ENCODE measurements around the gene SYTL3.

The SYTL3 gene

DNA sequence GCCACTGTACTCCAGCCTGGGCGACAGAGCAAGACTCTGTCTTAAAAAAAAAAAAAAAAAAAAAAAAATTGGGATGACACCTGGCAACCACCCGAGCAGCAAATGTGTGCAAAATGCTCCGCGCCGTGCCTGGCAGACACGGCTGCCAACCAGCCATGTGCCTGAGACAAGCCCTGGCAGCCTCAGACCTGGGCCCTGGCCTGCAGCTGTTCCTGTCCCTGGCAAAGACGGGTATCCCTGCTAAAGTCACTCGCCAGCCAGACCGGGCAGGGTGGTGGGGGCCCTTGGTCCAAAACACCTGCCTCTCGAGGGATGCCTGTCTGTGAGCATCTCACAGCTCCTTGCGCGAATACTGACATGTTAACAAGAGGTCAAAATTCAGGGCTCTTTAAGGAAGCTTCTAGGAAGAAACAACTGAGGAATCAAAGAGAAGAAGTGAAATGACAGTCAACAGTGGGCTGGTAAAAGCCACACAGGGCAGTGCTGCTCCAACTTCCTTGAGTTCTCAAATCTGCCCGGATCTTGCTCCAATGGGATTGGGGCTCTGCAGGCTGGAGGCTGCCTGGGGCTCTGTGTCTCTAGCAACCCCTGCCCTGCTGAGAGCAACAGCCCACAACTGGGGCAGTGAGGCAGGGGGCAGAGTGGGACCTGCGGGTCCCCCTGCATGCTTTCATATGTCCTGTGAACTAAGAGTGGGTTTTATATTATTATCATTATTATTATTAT is 53.4 kb downstream of the SYTL3 start:
- DNase-seq = no peak

DNA sequence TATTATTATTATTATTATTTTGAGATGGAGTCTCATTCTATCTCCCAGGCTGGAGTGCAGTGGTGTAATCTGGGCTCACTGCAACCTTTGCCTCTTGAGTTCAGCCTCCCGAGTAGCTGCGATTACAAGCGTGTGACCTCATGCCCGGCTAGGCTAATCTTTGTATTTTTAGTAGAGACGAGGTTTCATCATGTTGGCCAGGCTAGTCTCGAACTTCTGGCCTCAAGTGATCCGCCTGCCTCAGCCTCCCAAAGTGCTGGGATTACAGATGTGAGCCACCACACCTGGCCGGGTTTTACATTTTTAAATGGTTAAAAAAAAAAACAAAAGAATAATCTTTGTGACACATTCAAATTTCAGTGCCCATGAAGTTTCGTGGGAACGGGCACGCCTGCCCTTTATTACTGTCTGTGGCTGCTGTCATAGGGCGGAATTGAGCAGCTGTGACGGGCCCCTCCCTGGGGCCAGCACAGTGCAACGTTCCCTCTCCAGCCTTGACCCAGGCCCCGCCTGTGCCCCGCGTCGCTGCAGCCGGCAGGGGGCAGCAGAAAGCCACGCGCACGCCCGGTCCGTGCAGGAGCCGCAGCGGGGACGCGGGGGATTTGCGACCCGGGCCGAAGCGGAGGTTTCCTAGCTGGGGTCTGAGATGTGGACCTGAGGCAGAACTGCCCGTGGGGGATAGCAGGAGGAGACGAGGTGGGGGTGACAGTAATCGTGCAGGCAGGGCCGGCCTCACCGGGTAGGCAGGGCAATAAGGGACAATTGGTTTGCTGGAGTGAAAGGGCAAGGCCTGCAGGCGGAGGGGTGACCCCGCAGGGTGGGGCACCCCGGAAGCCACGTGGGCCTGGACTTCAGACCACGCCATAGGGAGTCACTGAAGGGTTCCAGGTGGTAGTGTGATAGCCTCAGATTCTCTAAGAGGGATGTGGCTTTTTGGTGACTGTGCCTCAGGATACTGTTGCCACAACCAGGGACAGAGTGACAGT is 54.3 kb downstream of the SYTL3 start:
- peak; percentile 79 for DNase-seq

GRCh38 chr6:158705386-158706126 is 55.7 kb downstream of the SYTL3 start:
- no peak for DNase-seq

DNA sequence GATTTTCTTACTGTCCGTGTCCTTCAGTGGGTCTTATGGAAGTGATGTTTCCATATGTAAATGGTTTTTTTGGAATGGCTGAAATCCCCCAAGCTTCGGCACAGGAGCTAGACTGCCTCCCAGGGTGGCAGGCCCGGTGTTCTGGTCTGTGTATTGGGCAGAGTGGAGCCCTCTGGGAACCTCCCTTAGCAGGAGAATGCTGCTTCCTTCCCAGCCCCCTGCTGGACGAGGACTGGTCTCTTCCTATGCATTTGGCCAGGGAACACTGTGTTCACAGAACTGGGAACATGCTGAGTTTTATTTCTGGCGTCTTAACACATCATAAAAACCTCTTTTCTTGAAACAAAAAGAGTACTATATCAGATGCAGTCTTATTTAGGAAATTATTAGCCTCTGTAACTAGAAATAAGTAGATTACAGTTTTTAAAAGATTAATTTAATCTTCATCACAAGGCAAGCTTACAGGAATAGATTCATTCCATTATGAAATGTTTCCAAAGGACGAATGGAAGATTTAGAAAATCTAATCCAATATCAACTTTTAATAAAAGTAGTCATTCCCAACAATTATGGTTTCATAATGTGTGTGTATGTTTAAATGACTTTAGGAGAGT is 56.6 kb downstream of the SYTL3 start:
- DNase-seq = no peak

- no peak for DNase-seq
These were observed 57.4 kb downstream of the SYTL3 start for GRCh38 chr6:158707120-158707820.

GRCh38 chr6:158707821-158708195 is 58.0 kb downstream of the SYTL3 start:
- DNase-seq = no peak

- DNase-seq = no peak
These were observed 58.4 kb downstream of the SYTL3 start for GRCh38 chr6:158708239-158708638.

GRCh38 chr6:158709809-158710208 is 60.0 kb downstream of the SYTL3 start:
- DNase-seq = no peak

DNA sequence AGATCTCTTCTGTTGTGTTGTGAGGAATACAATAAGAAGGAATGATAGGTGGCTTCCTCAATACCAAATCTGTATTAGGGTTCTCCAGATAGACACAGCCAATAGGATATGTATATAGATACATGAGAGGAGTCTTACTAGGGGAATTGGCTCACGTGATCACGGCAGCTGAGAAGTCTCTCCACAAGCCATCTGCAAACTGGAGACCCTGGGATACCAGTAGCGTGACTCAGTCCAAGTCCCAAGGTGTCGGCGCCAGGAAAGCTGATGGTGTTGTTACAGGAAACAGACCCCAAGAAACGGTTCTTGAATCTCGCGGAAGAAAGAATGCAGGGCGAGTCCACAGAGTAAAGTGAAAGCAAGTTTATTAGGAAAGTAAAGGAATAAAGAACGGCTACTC is 61.4 kb downstream of the SYTL3 start:
- DNase-seq = no peak

DNA sequence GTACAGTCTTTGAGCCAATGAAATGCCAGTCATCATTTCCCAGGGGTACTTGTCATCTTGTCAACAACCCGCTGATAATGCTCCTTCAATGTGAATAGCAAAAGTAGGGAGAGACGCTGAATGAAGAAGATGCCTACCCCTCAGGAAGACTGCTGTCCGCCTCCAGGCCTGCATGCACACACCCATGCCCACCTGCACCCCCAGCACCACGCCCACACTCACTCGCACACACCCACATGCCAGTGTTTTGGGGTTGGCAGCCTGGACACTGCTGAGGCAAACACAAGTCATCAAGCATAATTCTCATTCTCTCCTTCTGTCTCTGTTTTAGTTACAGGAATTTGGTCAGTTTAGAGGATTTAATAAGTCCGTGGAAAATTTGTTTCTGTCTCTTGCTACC is 63.6 kb downstream of the SYTL3 start:
- no peak for DNase-seq

- DNase-seq = no peak
These were observed 64.9 kb downstream of the SYTL3 start for GRCh38 chr6:158714706-158715105.

DNA sequence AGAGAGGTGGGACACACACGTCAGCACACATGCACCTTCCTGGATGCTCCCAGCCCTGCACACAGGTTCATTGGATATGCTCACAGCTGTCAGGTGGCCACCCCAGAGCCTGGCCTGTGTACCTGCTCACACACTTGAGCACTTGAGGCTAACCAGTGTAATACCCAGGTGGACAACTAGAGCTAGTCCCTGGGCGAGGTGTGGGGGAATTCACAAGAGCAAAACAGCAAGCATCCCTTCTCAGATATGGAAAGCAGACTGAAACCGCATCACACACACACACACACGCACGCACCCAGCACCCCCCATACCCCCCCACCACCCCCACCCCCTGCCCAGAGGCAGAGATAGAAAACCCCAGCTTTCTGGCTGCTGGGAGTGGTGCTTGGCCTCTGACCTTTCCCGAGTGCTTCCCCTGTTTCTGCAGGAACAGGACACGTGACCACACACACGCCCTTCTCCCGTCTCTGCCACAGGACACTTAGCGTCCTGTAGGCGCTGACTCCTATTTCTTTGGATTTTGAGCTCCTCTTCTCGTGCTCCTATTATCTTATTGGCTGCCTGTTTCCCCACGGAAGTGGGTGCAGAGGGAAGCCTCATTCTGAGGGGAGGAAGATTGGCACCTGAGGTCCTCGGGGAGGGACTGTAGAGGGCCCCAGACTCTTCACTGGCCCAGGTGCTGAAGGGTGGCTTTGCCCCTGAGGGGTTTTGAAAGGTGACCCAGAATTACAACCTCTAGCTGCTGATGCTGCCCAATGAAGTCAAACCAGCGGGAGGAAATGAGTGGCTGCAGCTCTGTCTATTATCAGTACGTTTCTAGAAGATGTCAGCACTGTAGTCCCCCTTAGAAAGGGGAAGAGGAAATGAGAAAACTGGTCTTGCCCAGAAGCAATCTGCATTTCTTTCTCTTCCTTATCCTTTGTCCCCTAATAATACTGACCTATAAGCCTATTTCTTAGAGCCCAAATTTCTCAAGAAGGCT is 65.8 kb downstream of the SYTL3 start:
- DNase-seq = no peak

DNA sequence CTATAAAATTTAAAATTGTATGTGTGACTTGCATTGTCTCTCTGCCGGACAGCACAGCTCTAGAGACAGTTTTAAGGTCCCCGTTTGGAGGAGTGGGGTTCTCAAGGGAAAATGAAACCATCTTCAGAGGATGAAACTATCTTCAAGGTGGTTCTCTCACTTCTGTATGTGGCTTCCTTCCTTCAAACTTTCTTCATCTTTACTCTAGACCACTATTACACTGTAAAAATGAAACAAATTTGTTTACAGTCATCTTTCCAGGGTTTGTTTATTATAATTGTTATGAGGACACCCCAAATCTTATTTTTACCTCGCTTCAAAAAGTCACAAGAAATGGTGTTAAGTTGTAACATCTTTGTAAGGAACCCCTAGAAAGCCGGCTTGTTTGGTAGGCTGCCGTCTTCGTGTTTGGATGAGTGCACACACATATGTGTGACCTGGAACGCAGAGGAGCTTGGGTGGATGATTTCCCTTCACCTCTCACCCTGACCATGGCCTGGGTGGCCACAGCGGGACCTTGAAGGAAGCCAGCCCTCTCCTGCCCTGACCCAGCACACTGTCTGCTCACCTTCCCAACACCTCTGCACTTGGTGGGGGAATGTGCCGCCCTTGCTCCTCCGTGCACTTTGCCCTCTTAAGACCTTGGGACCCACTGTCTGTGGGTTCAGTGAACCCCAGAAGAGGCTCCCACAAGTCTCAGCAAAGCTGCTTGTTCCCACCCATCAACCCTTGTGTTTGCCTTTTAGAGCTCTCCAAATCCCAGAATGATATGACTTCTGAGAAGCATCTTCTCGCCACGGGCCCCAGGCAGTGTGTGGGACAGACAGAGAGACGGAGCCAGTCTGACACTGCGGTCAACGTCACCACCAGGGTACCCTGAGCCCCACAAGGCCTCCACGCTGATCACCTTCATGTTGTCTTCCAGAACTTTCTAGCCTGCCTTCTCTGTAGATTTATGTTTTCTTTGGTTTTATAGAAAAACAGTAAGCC is 67.8 kb downstream of the SYTL3 start:
- DNase-seq = no peak

GRCh38 chr6:158718461-158719046 is 68.7 kb downstream of the SYTL3 start:
- no peak for DNase-seq

- no peak for DNase-seq
These were observed 72.4 kb downstream of the SYTL3 start for GRCh38 chr6:158722176-158722729.

GRCh38 chr6:158725704-158726103 is 75.8 kb downstream of the SYTL3 start:
- DNase-seq = no peak

GRCh38 chr6:158729906-158730540 is 80.2 kb downstream of the SYTL3 start:
- DNase-seq = no peak

GRCh38 chr6:158730541-158730907 is 80.7 kb downstream of the SYTL3 start:
- no peak for DNase-seq

DNA sequence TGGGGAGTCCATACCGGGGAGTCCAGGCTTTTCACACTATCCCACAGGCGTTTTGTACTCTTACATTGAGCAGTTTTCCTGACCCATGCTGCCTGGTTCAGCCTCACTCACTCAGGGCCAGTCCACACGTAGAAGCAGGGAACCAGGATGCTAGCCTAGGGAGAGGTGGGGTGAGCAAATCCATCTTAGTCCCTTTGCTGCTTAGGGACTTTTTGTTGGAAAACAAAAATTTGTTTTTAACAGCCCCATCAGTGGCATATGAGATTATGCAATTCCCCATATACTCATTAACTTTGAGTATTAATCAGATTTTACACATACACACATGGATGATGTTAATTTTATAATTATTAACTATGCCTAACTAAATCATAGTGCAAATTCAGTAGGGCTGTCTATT is 85.2 kb downstream of the SYTL3 start:
- no peak for DNase-seq
